Ureter (tissue), 1 donor: Measurements from ENCODE around the gene GOLGA8B. TPM values are rescaled to one million over a fixed set of nuclear protein-coding genes. Genes with fewer than 3 reads are reported as not detected.
"Not testable (repeated sequence)": the region's sequence is repeated elsewhere in the genome, so short reads cannot be mapped to it uniquely, and the experiment has no call there.

Experiments
- DNase-seq: peaks from one replicate; pipeline ENCODE4 v3.0.0-alpha.2; 2020; ENCODE audit warnings: low spot score
- total RNA-seq: library from RNA; stranded (reverse); gene quantifications from one replicate; pipeline ENCODE4 v1.2.4, GENCODE V29; 2023
- donor health status: DM: yes; HTN: yes; CAD: no.

Gene GOLGA8B
- total RNA-seq, 1 donor from 2014 or later = 172 TPM

DNA sequence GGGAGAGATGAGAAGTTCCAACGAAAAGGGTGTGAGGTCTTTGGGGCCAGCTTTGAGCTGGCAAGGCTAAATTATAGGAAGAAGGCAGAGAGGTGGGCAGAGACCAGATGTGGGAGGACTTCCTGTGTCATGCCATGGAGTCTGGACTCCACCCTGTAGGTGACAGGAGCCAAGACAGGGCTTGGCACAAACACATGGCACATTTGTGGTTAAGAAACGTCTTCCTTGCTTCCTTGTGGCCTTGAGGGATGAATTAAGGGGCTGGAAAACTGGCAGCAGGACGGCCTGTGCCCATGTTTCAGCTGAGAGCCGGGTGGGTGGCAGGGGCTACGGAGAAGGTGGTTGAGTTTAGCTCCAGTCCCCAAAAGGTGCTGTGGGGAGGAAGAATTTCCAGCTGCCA is 18.7 kb downstream of the GOLGA8B start:
- DNase-seq = not testable (repeated sequence)

DNA sequence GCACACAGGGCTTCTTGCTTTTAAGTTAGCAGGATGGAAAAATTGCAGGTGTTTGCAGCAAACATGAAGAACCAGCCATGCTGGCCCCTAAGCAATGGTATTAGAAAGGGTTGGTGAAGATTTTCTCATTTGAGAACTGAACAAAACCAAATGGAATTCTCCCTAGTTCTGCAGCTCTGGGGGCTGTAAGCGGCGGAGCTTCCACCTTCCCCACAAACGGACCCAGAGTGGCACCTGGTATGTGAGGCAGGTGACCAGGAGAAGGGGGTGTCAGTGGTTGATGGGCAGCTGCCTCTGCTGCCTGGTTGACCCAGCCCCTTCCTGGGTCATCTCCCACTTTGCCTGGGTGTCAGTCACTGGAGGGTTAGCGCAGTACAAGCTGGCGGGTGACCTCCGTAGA is 22.6 kb downstream of the GOLGA8B start:
- DNase-seq = not testable (repeated sequence)

DNA sequence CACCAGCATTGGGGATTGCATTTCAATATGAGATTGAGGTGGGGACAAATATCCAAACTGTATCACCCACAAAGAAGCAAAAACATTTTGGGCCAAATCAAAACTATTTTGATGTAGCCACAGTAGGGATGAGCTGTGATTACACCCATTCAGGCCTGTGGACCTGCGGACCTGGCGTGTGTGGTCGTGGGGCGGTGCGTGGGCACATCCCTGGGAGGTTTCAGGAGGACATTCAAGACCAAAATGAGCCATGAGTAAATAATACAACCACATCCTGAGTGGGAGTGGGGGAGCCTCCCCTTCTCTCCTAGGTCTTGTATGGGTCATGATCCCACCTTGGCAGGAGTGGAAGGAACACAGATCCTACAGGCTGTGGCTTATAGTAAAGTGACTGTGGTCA is 23.7 kb downstream of the GOLGA8B start:
- not testable (repeated sequence) for DNase-seq

DNA sequence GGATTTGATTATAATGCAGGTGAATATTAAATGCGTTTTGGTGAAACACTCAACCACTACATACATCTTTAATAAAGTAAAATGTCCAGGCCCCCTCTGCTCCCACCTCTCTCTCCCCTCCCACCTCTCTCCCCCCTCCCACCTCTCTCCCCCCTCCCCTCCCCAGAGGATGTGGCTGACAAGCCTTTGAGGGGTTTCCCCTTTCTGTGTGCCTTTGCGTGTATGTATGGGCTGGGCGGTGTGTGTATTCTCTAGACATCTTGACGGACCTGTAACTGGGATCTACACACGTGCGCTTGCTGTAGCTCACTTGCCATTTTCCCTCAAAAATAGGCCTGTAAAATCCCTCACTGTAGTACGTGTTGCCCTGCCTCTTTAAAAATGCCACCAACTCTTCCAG is 28.3 kb downstream of the GOLGA8B start:
- not testable (repeated sequence) for DNase-seq

DNA sequence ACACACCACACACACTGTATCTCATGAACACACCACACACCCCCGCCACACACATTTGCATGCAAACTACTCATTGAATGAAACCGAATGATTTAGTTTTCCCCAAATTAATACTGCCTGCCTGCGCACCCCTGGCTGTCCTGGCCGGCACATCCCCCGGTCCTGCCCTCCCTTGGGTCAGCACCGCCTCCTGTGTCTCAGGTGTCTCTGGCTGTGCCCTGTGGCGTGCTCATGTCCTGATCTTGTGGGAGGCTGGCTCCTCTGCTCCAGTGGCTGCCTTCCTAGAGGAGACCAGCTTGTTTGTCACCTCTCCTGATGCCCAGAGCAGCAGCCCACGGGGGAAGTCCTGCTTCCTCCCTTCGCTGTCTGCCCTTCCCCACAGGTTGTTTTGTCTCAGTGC is 28.7 kb downstream of the GOLGA8B start:
- DNase-seq = not testable (repeated sequence)

DNA sequence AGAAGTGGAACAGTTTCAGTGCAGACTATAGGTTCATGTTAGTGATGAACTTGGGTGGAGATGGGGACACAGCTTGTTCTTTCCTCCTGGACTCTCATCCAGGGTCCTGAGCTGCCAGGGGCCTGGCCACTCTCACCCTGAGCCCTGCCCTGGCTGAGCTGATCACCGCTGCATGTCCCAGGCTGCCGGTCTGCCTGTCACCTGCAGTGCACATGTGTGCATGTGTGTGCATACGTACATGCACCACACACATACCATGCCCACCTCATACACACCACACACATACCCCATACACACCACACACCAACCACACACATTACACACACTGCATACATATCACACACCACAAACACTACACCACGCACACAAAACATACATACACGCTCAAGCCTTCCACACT is 29.3 kb downstream of the GOLGA8B start:
- DNase-seq = not testable (repeated sequence)

DNA sequence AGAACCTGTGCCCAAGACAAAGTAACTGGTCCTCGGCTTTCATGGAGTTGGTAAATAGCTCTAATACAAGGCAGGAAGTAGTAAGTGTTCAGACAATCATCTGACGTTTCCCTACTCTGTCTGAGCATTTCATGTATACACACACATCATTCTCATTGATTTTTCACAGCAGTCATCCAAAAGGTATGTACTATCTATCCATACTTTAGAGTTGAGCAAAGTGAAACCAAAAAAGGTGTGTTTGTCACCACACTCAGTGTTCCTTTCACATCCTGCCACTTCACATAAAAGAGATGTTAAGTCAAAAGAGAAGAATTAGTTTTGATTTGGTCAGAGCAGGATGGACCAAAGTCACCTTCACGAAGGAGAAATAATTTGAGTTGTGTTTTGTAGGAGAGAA is 33.3 kb downstream of the GOLGA8B start:
- DNase-seq = not testable (repeated sequence)

DNA sequence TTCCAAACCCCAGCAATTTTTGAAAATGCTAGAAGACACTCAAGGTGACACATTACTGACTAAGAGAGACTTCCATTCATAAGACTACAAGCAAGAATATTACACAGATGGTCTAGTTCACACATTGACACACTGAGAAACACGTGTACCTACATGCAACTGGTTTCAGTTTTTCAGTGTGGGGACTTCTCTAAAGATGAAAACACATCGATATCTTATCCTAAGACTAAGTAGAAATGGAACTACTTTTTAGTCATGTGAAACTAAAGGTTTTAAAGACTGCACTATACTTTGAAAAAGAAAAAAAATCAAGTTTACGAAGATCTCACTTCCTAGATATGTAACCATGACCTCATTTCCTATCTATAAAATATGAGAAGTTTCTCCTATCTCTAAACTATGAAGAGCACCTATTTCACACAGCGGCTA is 34.1 kb downstream of the GOLGA8B start:
- not testable (repeated sequence) for DNase-seq

DNA sequence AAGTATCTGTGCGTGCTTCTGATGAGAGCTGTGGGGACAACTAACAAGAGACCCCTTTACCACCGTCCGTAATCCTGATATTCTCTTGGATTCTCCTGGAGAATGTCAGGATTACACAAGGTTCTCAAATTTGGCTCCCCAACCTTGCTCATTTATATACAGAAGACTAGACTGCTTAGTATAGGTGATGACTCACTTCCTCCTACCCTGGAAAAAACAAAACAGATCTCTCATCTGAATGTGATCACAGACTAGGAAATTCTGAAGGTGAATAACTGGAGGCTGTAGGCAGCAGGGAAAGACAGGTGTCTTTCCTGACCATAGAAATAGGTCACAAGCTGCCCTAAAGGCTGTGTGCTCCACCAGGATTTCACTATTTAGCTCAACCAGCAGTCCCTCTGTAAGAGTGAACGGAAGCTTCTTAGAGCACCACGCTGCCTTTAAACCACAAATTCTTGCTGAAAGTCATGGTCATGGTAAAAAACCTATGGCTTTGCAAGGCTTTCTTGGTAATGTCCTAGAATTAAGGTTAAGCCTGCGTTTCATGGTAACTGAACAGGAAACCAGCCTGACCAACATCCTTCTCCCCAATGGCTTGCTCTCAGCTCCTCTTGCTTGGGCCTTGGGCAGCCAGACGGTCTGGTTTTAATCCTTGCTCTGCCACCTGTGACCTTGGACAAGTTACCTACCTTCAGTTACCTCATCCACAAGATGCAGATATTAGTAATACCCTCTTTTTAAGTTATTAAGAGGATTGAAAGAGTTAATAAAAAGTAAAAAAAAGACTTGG is 39.4 kb downstream of the GOLGA8B start:
- not testable (repeated sequence) for DNase-seq

DNA sequence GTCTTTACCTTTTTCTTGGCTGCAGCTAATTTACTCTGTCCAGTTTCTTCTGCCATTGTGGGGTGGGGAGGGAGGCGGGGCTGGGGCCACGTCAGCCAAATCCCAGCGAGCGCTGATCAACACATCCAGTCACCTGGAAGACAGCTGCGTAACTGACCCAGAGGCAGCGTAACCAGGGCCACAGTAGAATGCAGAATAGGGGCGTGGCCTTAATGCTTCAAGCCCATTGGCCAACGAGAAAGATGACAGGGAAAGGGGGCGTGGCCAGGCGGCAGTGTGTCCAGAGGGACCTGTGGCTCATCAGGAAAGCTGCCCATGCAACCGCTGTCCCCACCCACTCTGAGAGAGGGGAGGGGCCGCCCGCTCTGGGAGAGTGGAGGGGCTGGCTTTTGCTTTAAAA is 47.6 kb downstream of the GOLGA8B start:
- not testable (repeated sequence) for DNase-seq

Other genes with a start within 250 kb of the GOLGA8B start
- 18.2 TPM for gene SLC12A6, start 245.9 kb downstream of the GOLGA8B start, total RNA-seq
- 120 TPM for gene NOP10, start 240.5 kb downstream of the GOLGA8B start, total RNA-seq
- not detected for gene NUTM1, start 240.3 kb downstream of the GOLGA8B start, total RNA-seq
- gene LPCAT4, start 216.5 kb downstream of the GOLGA8B start, total RNA-seq = 100 TPM
- gene GOLGA8A, start 145.8 kb downstream of the GOLGA8B start, total RNA-seq = 96.5 TPM
- gene GJD2, start 171.3 kb upstream of the GOLGA8B start, total RNA-seq = not detected
- 29.7 TPM for gene ACTC1, start 211.9 kb upstream of the GOLGA8B start, total RNA-seq